Measurements from ENCODE around the gene TOP3B.

DNA sequence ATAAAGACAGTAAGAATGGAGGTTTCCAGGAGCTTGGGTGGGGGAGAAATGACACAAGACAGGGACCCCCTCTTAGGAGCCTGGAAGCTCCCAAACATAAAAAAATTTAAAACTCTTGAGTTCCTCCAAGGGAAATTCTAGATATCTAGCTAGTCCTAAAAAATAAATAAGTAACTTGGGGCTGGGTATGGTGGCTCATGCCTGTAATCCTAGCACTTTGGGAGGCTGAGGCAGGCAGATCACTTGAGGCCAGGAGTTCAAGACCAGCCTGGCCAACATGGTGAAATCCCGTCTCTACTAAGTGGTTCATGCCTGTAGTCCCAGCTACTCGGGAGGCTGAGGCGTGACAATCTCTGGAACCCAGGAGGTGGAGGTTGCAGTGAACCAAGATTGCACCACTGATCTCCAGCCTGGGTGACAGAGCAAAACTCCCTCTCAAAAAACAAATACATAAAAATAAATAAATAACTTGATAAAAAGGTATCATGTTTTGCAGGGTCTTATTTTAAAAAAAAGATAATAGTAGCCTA is 20.0 kb upstream of the TOP3B start:
- TF ChIP-seq CTCF (conservative IDR thresholded peaks at IDR 0.05; ENCODE audit: low read length) = no peak
- no peak for TF ChIP-seq EZH2phosphoT487 (IDR thresholded peaks at IDR 0.05; ENCODE audit: borderline replicate concordance, low read depth, low read length)
